HepG2 (cell line): Measurements from ENCODE around the gene GRM1. TPM values are rescaled to one million over a fixed set of nuclear protein-coding genes. Genes with fewer than 3 reads are reported as not detected.

Source experiments
- ATAC-seq: fragments of 200-7000 bp; cut with Tn5 transposase; 3 replicates; pipeline ENCODE4 v1.9.1; 2020; ENCODE audit warnings: mild to moderate bottlenecking, moderate library complexity
- BruUV-seq: library from RNA; stranded (reverse); fragments of 400-500 nt; replicated peaks from 2 replicates; lab custom pipeline; 2021; lab: Mats Ljungman, UMichigan
- CTCF ChIA-PET: fragments of 300-600 bp; formaldehyde crosslinking; extraction: SDS; loops from one replicate; lab custom pipeline; 2021; ENCODE audit warnings: low total read pairs, inconsistent platforms, low intra/inter-chr PET ratio; lab: Yijun Ruan, JAX
- POLR2A ChIA-PET: fragments of 350-600 bp; sonication (Branson Sonifier 250); formaldehyde crosslinking; loops from one replicate; lab custom pipeline; 2020; ENCODE audit warnings: antibody characterized with exemption, inconsistent platforms; lab: Yijun Ruan, JAX
- DNase-seq: peaks from one replicate; pipeline ENCODE4 v3.0.0-alpha.2; 2015; ENCODE audit warnings: low spot score
- FAIRE-seq: peaks from 3 replicates; lab custom pipeline; 2011; peaks lifted over from hg19 to GRCh38; lab: Jason Lieb, UNC
- H2AFZ ChIP-seq: one replicate; pipeline ENCODE4 v1.6.1; 2011; ENCODE audit warnings: low read length, inconsistent platforms
- H3K27ac ChIP-seq: fragments of 300-600 bp; 3 replicates; pipeline ENCODE4 v1.8.0; 2011; ENCODE audit warnings: mixed run types, mild to moderate bottlenecking, mixed read lengths, low read length, inconsistent platforms; ENCODE audit not compliant: insufficient read depth; ENCODE audit errors: extremely low read length
- H3K27me3 ChIP-seq, 2 experiments: fragments of 200-600 bp in 1 of 2; 2 replicates in 1 of 2; 3 replicates in 1 of 2; pipeline versions ENCODE4 v1.6.0 to v1.8.0; 2011; ENCODE audit warnings: low read length in 2 of 2, mild to moderate bottlenecking in 2 of 2, moderate library complexity in 2 of 2, inconsistent platforms in 1 of 2; ENCODE audit not compliant: insufficient read depth in 2 of 2, control insufficient read depth in 1 of 2
- H3K36me3 ChIP-seq, 2 experiments: fragments of 200-600 bp in 1 of 2; replicated peaks in 1 of 2; 2 replicates in 1 of 2; 3 replicates in 1 of 2; pipeline versions ENCODE4 v1.5.1 to v1.8.0; 2011; ENCODE audit warnings: low read length in 2 of 2, inconsistent platforms in 1 of 2; ENCODE audit not compliant: insufficient read depth in 2 of 2, control insufficient read depth in 1 of 2
- H3K4me1 ChIP-seq: 2 replicates; pipeline ENCODE4 v1.5.1; 2012; ENCODE audit warnings: low read length, inconsistent platforms; ENCODE audit not compliant: insufficient read depth
- H3K4me2 ChIP-seq: 2 replicates; pipeline ENCODE4 v1.6.0; 2011; ENCODE audit warnings: low read depth, low read length, inconsistent platforms
- H3K4me3 ChIP-seq, 3 experiments: fragments of 200-600 bp in 1 of 3; sonication (generic), shearing (Covaris generic) in 1 of 3; replicated peaks in 1 of 3; 2 replicates each; pipeline ENCODE4 v1.5.1; 2011 to 2016; ENCODE audit warnings: low read length in 3 of 3, inconsistent platforms in 2 of 3, low read depth in 2 of 3, mild to moderate bottlenecking in 2 of 3, control low read depth in 1 of 3, mixed read lengths in 1 of 3; ENCODE audit not compliant: insufficient read depth in 1 of 3
- H3K79me2 ChIP-seq: one replicate; pipeline ENCODE4 v1.6.1; 2011; ENCODE audit warnings: low read length, inconsistent platforms; ENCODE audit not compliant: insufficient read depth
- H3K9ac ChIP-seq: 2 replicates; pipeline ENCODE4 v1.6.0; 2011; ENCODE audit warnings: mild to moderate bottlenecking, low read depth, low read length, inconsistent platforms; ENCODE audit not compliant: insufficient read depth
- H3K9me3 ChIP-seq: 2 replicates; pipeline ENCODE4 v1.5.1; 2012; ENCODE audit warnings: mild to moderate bottlenecking, low read length
- H4K20me1 ChIP-seq: 2 replicates; pipeline ENCODE4 v1.6.0; 2011; ENCODE audit warnings: inconsistent platforms, mild to moderate bottlenecking, low read length, moderate library complexity; ENCODE audit not compliant: insufficient read depth
- ERF ChIP-seq: IDR thresholded peaks from 2 replicates; pipeline ENCODE4 v1.6.1; 2018; ENCODE audit warnings: missing biosample characterization, missing genetic modification reagents
- FOXC1 ChIP-seq: sonication (generic); formaldehyde crosslinking; IDR thresholded peaks from 2 replicates; pipeline ENCODE4 v1.8.0; 2022; ENCODE audit warnings: mild to moderate bottlenecking, missing genetic modification reagents, borderline replicate concordance
- IRF2 ChIP-seq: IDR thresholded peaks from 2 replicates; pipeline ENCODE4 v1.6.1; 2018; ENCODE audit warnings: missing genetic modification reagents, missing compliant biosample characterization
- JUND ChIP-seq: sonication (generic); formaldehyde crosslinking; IDR thresholded peaks from 2 replicates; pipeline ENCODE4 v1.8.0; 2022; ENCODE audit warnings: mild to moderate bottlenecking, missing genetic modification reagents
- MLLT10 ChIP-seq: sonication (generic); formaldehyde crosslinking; IDR thresholded peaks from 2 replicates; pipeline ENCODE4 v1.4.0; 2020; ENCODE audit warnings: missing genetic modification reagents
- SIX4 ChIP-seq: sonication (generic); formaldehyde crosslinking; IDR thresholded peaks from 2 replicates; pipeline ENCODE4 v1.4.0; 2020; ENCODE audit warnings: missing genetic modification reagents
- ZFP1 ChIP-seq: IDR thresholded peaks from 2 replicates; pipeline ENCODE4 v1.6.1; 2016
- ZNF224 ChIP-seq: sonication (generic); formaldehyde crosslinking; IDR thresholded peaks from 2 replicates; pipeline ENCODE4 v1.5.0; 2020; ENCODE audit warnings: mild to moderate bottlenecking, missing genetic modification reagents
- ZNF225 ChIP-seq: sonication (generic); formaldehyde crosslinking; IDR thresholded peaks from 2 replicates; pipeline ENCODE4 v1.4.0; 2020; ENCODE audit warnings: mild to moderate bottlenecking, missing genetic modification reagents
- WGBS: methylation state at CpG from one replicate; pipeline ENCODE4 v1.1.6; 2017; ENCODE audit warnings: low lambda C conversion rate; 5-methylcytosine and 5-hydroxymethylcytosine counted together
- in situ Hi-C: cut with HindIII; loops from 2 replicates; pipeline ENCODE4 v1.10.0; 2017; ENCODE audit warnings: low pct_unique_long_range_greater_than_20kb; ENCODE audit not compliant: extremely low pct_ligation_motif_present
- intact Hi-C: fragments of 100-400 bp; cut with micrococcal nuclease; formaldehyde crosslinking; loops from one replicate; pipeline ENCODE4 v1.10.0; 2022; ENCODE audit not compliant: unreplicated experiment
- polyA plus RNA-seq, 8 experiments: library from polyadenylated mRNA; depleted of rRNA in 3 of 8; stranded (reverse) in 7 of 8; unstranded in 1 of 8; fragments of >200 nt; fragmentation: Illumina TruSeq in 4 of 8; extraction: Trizol in 4 of 8; gene quantifications; 2 replicates each; pipeline versions ENCODE4 v1.2.1 to v1.2.3, GENCODE V29; 2011 to 2016; ENCODE audit warnings: low read depth in 4 of 8, missing spikeins in 1 of 8, mixed read lengths in 1 of 8; ENCODE audit not compliant: insufficient read depth in 1 of 8
- total RNA-seq, 5 experiments: library from RNA; depleted of rRNA; stranded (reverse); fragments of >200 nt; fragmentation: Illumina TruSeq; extraction: Trizol; gene quantifications; 2 replicates each; pipeline ENCODE4 v1.2.3, GENCODE V29; 2016; ENCODE audit warnings: low read depth in 1 of 5
- TF ChIP-seq, protein P1 (sequence below): sonication (generic); formaldehyde crosslinking; IDR thresholded peaks from 2 replicates; pipeline ENCODE4 v1.8.0; 2022; ENCODE audit warnings: missing genetic modification reagents, mild to moderate bottlenecking, borderline replicate concordance
- TF ChIP-seq, protein P2 (sequence below): sonication (generic); formaldehyde crosslinking; IDR thresholded peaks from 2 replicates; pipeline ENCODE4 v1.5.0; 2020; ENCODE audit warnings: mild to moderate bottlenecking, missing genetic modification reagents, moderate library complexity
- TF ChIP-seq, protein P3 (sequence below): sonication (generic); formaldehyde crosslinking; IDR thresholded peaks from 2 replicates; pipeline ENCODE4 v1.8.1; 2023; ENCODE audit warnings: mild to moderate bottlenecking, moderate library complexity, missing genetic modification reagents
- TF ChIP-seq, protein P4 (sequence below): sonication (generic); formaldehyde crosslinking; IDR thresholded peaks from 2 replicates; pipeline ENCODE4 v1.4.0; 2020; ENCODE audit warnings: missing genetic modification reagents, borderline replicate concordance
- TF ChIP-seq, protein P5 (sequence below): sonication (generic); formaldehyde crosslinking; IDR thresholded peaks from 2 replicates; pipeline ENCODE4 v1.4.0; 2020; ENCODE audit warnings: missing genetic modification reagents

The GRM1 gene
- total and polyA plus RNA-seq, 2 of the 13 experiments (the other 11 are each of a cell fraction or from before 2014, with no cell fraction given): 0.09 TPM; not detected in 1

DNA sequence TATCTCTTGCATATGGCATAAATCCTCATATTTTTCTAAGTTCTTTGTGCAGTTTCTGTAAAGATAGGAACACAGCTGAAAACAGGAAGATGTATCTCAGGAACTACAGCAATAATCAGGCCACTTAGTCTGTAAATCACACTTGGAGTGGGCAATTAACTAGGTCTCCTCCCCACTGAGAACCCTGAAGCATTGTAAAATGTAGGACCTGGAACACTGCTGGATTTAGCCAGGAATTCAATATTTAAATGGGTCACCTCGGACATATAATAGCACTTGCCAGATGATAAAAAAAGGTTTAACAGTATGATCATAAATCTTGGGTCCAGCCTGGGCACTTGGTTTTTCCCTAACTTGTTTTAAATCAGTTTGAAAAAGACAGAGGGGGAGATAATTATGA is 155.0 kb downstream of the GRM1 start (continued):
- TF ChIP-seq, protein P1, sequence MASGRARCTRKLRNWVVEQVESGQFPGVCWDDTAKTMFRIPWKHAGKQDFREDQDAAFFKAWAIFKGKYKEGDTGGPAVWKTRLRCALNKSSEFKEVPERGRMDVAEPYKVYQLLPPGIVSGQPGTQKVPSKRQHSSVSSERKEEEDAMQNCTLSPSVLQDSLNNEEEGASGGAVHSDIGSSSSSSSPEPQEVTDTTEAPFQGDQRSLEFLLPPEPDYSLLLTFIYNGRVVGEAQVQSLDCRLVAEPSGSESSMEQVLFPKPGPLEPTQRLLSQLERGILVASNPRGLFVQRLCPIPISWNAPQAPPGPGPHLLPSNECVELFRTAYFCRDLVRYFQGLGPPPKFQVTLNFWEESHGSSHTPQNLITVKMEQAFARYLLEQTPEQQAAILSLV: no peak
- TF ChIP-seq, protein P2, sequence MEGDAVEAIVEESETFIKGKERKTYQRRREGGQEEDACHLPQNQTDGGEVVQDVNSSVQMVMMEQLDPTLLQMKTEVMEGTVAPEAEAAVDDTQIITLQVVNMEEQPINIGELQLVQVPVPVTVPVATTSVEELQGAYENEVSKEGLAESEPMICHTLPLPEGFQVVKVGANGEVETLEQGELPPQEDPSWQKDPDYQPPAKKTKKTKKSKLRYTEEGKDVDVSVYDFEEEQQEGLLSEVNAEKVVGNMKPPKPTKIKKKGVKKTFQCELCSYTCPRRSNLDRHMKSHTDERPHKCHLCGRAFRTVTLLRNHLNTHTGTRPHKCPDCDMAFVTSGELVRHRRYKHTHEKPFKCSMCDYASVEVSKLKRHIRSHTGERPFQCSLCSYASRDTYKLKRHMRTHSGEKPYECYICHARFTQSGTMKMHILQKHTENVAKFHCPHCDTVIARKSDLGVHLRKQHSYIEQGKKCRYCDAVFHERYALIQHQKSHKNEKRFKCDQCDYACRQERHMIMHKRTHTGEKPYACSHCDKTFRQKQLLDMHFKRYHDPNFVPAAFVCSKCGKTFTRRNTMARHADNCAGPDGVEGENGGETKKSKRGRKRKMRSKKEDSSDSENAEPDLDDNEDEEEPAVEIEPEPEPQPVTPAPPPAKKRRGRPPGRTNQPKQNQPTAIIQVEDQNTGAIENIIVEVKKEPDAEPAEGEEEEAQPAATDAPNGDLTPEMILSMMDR (CRISPR knock-in tag): no peak
- TF ChIP-seq ZNF224 (CRISPR knock-in tag): no peak
- TF ChIP-seq, protein P3, sequence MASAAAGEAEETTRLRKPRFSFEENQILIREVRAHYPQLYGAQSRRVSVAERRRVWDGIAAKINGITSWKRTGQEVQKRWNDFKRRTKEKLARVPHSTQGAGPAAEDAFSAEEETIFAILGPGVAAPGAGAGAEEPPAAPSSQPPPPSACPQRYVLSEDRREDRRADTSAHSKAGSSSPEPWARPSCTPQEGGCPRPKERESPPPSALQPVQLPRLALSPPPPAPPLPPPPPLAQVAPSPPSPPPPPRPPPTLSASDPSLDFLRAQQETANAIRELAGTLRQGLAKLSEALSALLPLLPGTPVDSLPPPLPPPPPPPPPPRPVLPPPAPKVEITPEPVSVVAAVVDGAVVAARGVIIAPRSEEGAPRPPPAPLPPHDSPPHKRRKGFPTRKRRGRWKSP (CRISPR knock-in tag): no peak
- TF ChIP-seq JUND (CRISPR knock-in tag): no peak
- TF ChIP-seq ERF: no peak
- no peak for TF ChIP-seq MLLT10
- no peak for TF ChIP-seq ZFP1
- no peak for TF ChIP-seq FOXC1 (CRISPR knock-in tag)

DNA sequence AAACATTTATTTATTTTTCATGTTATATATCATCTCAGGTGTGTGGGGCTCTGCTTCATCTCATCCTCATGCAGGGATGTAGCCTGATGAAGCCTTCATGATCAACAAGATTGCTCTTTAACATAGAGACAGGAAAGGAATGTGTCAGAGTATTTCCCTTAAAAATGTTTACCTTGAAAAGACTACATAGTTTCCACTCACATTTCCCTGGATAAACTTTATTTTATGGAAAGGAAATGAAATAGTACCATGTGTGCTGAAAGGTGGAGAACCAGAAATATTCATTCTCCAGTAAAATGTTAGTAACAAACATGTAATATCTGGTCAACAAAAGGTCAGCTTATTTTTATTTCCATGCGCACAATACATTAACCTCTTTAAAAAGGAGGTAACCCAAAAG is 155.8 kb downstream of the GRM1 start:
- intact Hi-C loops (no loop called here), in situ Hi-C loops (no loop called here)
- Histone ChIP-seq H3K9me3 (no peaks in the 10 kb centered on the region), H3K27ac (no peak overlapping the region), H3K9ac (no peak overlapping the region), H3K4me3 (no peak overlapping the region), H2AFZ (no peak overlapping the region), H4K20me1 (no peaks in the 10 kb centered on the region), H3K36me3 (no peaks in the 10 kb centered on the region), H3K79me2 (no peaks in the 10 kb centered on the region), H3K4me2 (no peak overlapping the region), H3K4me1 (no peaks in the 10 kb centered on the region), H3K27me3 (no peaks in the 10 kb centered on the region)
- ChIA-PET POLR2A (no interaction called here), CTCF (no interaction called here)
- WGBS: 97% methylated on average over 1 of the region's 1 CpG
- DNase-seq: no peak
- no peak for ATAC-seq
- no peak for FAIRE-seq
- BruUV-seq: no TSS peak
- TF ChIP-seq, protein P4, sequence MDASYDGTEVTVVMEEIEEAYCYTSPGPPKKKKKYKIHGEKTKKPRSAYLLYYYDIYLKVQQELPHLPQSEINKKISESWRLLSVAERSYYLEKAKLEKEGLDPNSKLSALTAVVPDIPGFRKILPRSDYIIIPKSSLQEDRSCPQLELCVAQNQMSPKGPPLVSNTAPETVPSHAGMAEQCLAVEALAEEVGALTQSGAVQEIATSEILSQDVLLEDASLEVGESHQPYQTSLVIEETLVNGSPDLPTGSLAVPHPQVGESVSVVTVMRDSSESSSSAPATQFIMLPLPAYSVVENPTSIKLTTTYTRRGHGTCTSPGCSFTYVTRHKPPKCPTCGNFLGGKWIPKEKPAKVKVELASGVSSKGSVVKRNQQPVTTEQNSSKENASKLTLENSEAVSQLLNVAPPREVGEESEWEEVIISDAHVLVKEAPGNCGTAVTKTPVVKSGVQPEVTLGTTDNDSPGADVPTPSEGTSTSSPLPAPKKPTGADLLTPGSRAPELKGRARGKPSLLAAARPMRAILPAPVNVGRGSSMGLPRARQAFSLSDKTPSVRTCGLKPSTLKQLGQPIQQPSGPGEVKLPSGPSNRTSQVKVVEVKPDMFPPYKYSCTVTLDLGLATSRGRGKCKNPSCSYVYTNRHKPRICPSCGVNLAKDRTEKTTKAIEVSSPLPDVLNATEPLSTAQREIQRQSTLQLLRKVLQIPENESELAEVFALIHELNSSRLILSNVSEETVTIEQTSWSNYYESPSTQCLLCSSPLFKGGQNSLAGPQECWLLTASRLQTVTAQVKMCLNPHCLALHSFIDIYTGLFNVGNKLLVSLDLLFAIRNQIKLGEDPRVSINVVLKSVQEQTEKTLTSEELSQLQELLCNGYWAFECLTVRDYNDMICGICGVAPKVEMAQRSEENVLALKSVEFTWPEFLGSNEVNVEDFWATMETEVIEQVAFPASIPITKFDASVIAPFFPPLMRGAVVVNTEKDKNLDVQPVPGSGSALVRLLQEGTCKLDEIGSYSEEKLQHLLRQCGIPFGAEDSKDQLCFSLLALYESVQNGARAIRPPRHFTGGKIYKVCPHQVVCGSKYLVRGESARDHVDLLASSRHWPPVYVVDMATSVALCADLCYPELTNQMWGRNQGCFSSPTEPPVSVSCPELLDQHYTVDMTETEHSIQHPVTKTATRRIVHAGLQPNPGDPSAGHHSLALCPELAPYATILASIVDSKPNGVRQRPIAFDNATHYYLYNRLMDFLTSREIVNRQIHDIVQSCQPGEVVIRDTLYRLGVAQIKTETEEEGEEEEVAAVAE (CRISPR knock-in tag): no peak
- no peak for TF ChIP-seq ZNF225 (CRISPR knock-in tag)
- TF ChIP-seq, protein P5, sequence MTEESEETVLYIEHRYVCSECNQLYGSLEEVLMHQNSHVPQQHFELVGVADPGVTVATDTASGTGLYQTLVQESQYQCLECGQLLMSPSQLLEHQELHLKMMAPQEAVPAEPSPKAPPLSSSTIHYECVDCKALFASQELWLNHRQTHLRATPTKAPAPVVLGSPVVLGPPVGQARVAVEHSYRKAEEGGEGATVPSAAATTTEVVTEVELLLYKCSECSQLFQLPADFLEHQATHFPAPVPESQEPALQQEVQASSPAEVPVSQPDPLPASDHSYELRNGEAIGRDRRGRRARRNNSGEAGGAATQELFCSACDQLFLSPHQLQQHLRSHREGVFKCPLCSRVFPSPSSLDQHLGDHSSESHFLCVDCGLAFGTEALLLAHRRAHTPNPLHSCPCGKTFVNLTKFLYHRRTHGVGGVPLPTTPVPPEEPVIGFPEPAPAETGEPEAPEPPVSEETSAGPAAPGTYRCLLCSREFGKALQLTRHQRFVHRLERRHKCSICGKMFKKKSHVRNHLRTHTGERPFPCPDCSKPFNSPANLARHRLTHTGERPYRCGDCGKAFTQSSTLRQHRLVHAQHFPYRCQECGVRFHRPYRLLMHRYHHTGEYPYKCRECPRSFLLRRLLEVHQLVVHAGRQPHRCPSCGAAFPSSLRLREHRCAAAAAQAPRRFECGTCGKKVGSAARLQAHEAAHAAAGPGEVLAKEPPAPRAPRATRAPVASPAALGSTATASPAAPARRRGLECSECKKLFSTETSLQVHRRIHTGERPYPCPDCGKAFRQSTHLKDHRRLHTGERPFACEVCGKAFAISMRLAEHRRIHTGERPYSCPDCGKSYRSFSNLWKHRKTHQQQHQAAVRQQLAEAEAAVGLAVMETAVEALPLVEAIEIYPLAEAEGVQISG: no peak
- TF ChIP-seq IRF2 (CRISPR knock-in tag): no peak
- no peak for TF ChIP-seq SIX4
